Vagina (tissue), 2 donors: ENCODE data around the gene CRTAP. TPM values are rescaled to one million over a fixed set of nuclear protein-coding genes. Genes with fewer than 3 reads are reported as not detected.

Source experiments
- DNase-seq, 2 donors: peaks; one replicate each; pipeline ENCODE4 v3.0.0-alpha.2; 2017; ENCODE audit errors: extremely low spot score in 2 of 2
- H3K27ac ChIP-seq: fragments of 200-600 bp; sonication (generic); one replicate; pipeline ENCODE4 v1.5.1; 2019
- H3K27me3 ChIP-seq: fragments of 200-600 bp; sonication (generic); one replicate; pipeline ENCODE4 v1.5.1; 2019
- H3K36me3 ChIP-seq, 2 donors: fragments of 200-600 bp; sonication (generic); one replicate each; pipeline ENCODE4 v1.5.1; 2017 to 2019
- H3K4me1 ChIP-seq: fragments of 200-600 bp; sonication (generic); one replicate; pipeline ENCODE4 v1.5.1; 2019
- H3K4me3 ChIP-seq, 2 donors: fragments of 200-600 bp; sonication (generic); 1 replicate in 1 of 2; 2 replicates in 1 of 2; pipeline ENCODE4 v1.5.1; 2016 to 2019
- H3K9me3 ChIP-seq: fragments of 200-600 bp; sonication (generic); one replicate; pipeline ENCODE4 v1.5.1; 2019
- CTCF ChIP-seq, 3 experiments: fragments of 450-650 bp in 2 of 3; fragments of 200-600 bp in 1 of 3; sonication (generic) in 1 of 3; IDR thresholded peaks; one replicate each; pipeline ENCODE4 v1.5.1; 2017 to 2019; ENCODE audit warnings: antibody characterized with exemption in 3 of 3, mild to moderate bottlenecking in 2 of 3, moderate library complexity in 2 of 3
- POLR2A ChIP-seq, 2 donors: fragments of 450-650 bp; IDR thresholded peaks; one replicate each; pipeline ENCODE4 v1.6.1; 2017; ENCODE audit warnings: antibody characterized with exemption in 2 of 2, mild to moderate bottlenecking in 2 of 2, moderate library complexity in 2 of 2
- POLR2AphosphoS5 ChIP-seq, 2 donors: sonication (generic); formaldehyde crosslinking; IDR thresholded peaks; one replicate each; pipeline ENCODE4 v1.9.0; 2017; ENCODE audit warnings: antibody characterized with exemption in 2 of 2, mild to moderate bottlenecking in 2 of 2, low read depth in 1 of 2; ENCODE audit not compliant: insufficient read depth in 1 of 2
- intact Hi-C: fragments of 100-400 bp; cut with DNase I; formaldehyde crosslinking; loops from one replicate; pipeline ENCODE4 v1.15.1; 2023
- total RNA-seq: library from RNA; depleted of rRNA; stranded (reverse); fragments of >200 nt; gene quantifications from one replicate; pipeline ENCODE4 v1.2.3, GENCODE V29; 2016

CRTAP gene
- total RNA-seq, 1 donor from 2014 or later, result 272 TPM

- no peaks in the 10 kb centered on the region for H3K9me3 ChIP-seq
- DNase-seq, result peak in 1 of 2 donors; percentile 52
- H3K4me1 ChIP-seq, result no peaks in the 10 kb centered on the region
- intact Hi-C loops, result no loop called here
- no peaks in the 10 kb centered on the region for H3K27me3 ChIP-seq
- TF ChIP-seq POLR2AphosphoS5 (IDR thresholded peaks at IDR 0.05; ENCODE audit: insufficient read depth in 1 of 2, low read depth in 1 of 2) (no peak), CTCF (IDR thresholded peaks at IDR 0.05) (no peak), POLR2A (IDR thresholded peaks at IDR 0.05) (no peak)
- no peaks in the 10 kb centered on the region for H3K36me3 ChIP-seq
- no peak overlapping the region for H3K4me3 ChIP-seq
- H3K27ac ChIP-seq, result no peak overlapping the region
These were observed 57.8 kb downstream of the CRTAP start for GRCh38 chr3:33171580-33171979.

DNA sequence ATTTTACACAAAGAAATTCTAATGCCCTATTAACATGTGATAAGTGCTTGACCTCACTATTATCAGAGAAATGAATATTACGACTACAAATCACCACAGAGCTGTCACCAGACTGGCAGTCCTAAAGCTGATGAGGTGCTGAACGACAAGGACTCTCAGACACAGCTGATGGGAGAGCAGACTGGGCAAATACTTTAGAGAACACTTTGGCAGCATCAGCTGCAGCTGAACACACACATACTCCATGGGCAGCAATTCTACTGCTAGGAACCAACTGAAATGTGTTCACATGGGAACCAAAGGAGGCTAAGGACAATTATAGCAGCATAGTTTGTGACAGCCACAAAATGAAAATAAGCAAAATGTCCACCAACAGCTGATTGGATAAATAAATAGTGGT lies 59.3 kb downstream of the CRTAP start:
- H3K27ac ChIP-seq, result no peak overlapping the region
- H3K9me3 ChIP-seq, result no peaks in the 10 kb centered on the region
- no peaks in the 10 kb centered on the region for H3K4me1 ChIP-seq
- no peaks in the 10 kb centered on the region for H3K36me3 ChIP-seq
- H3K27me3 ChIP-seq, result no peaks in the 10 kb centered on the region
- peak in 1 of 2 donors; percentile 40 for DNase-seq
- no peak overlapping the region for H3K4me3 ChIP-seq
- intact Hi-C loops, result no loop called here
- TF ChIP-seq POLR2AphosphoS5 (IDR thresholded peaks at IDR 0.05; ENCODE audit: insufficient read depth in 1 of 2, low read depth in 1 of 2), result no peak
- TF ChIP-seq POLR2A (IDR thresholded peaks at IDR 0.05), result no peak
- no peak for TF ChIP-seq CTCF (IDR thresholded peaks at IDR 0.05)

DNA sequence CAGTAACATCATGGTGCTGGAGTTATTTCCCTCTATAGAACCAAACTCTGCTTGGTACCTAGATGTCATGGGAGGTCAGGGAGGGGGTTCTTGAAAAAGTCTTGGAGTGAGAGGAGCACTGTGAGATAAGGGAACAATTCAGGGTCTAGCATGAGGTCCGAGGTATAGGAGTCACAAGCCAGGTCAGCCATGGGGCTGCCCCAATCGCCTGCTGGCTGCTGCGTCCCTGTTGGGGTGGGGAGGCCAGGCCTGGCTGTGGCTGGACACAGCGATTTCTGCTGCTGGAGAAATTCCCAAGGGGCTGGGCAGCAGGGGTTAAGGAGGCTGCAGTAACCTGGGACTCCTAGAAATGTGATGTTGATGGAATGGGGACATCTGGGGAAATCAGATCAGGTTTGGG lies 59.9 kb downstream of the CRTAP start:
- no peaks in the 10 kb centered on the region for H3K36me3 ChIP-seq
- H3K4me3 ChIP-seq, result no peak overlapping the region
- H3K4me1 ChIP-seq, result no peaks in the 10 kb centered on the region
- intact Hi-C loops, result no loop called here
- no peaks in the 10 kb centered on the region for H3K27me3 ChIP-seq
- DNase-seq, result peak in 1 of 2 donors; percentile 62
- H3K9me3 ChIP-seq, result no peaks in the 10 kb centered on the region
- TF ChIP-seq POLR2A (IDR thresholded peaks at IDR 0.05) (no peak), CTCF (IDR thresholded peaks at IDR 0.05) (no peak), POLR2AphosphoS5 (IDR thresholded peaks at IDR 0.05; ENCODE audit: insufficient read depth in 1 of 2, low read depth in 1 of 2) (no peak)
- no peak overlapping the region for H3K27ac ChIP-seq

- no peaks in the 10 kb centered on the region for H3K27me3 ChIP-seq
- intact Hi-C loops, result no loop called here
- TF ChIP-seq POLR2A (IDR thresholded peaks at IDR 0.05) (no peak), POLR2AphosphoS5 (IDR thresholded peaks at IDR 0.05; ENCODE audit: insufficient read depth in 1 of 2, low read depth in 1 of 2) (no peak), CTCF (IDR thresholded peaks at IDR 0.05) (no peak)
- H3K36me3 ChIP-seq, result no peaks in the 10 kb centered on the region
- H3K27ac ChIP-seq, result no peak overlapping the region
- DNase-seq, result peak in 1 of 2 donors; percentile 62
- no peak overlapping the region for H3K4me3 ChIP-seq
- no peaks in the 10 kb centered on the region for H3K4me1 ChIP-seq
- no peaks in the 10 kb centered on the region for H3K9me3 ChIP-seq
These were observed 60.3 kb downstream of the CRTAP start for GRCh38 chr3:33174095-33174494.

GRCh38 chr3:33174711-33175414 lies 61.0 kb downstream of the CRTAP start:
- Histone ChIP-seq H3K27me3 (no peaks in the 10 kb centered on the region), H3K27ac (no peak overlapping the region), H3K9me3 (no peaks in the 10 kb centered on the region), H3K36me3 (no peaks in the 10 kb centered on the region), H3K4me1 (no peaks in the 10 kb centered on the region), H3K4me3 (no peak overlapping the region)
- DNase-seq, result peak in 1 of 2 donors; percentile 22
- intact Hi-C loops, result no loop called here
- TF ChIP-seq POLR2AphosphoS5 (IDR thresholded peaks at IDR 0.05; ENCODE audit: insufficient read depth in 1 of 2, low read depth in 1 of 2) (no peak), POLR2A (IDR thresholded peaks at IDR 0.05) (no peak), CTCF (IDR thresholded peaks at IDR 0.05) (no peak)
